OCI-LY1 (cell line): ENCODE measurements around the gene FRMD5.
A peak's percentile ranks its signal among the peaks of the same experiment; 100 is the strongest.
"Not testable (repeated sequence)": the region's sequence is repeated elsewhere in the genome, so short reads cannot be mapped to it uniquely, and the experiment has no call there.

Experiments used
- H2AFZ ChIP-seq: fragments of 200-600 bp; sonication (generic), shearing (Covaris generic); 2 replicates; pipeline ENCODE4 v1.6.0; 2014; ENCODE audit warnings: antibody characterized with exemption, mild to moderate bottlenecking, low read length
- H3F3A ChIP-seq: fragments of 200-600 bp; sonication (generic), shearing (Covaris generic); 2 replicates; pipeline ENCODE4 v1.6.0; 2014; ENCODE audit warnings: mild to moderate bottlenecking, antibody characterized with exemption, low read length, moderate library complexity; ENCODE audit not compliant: insufficient read depth
- H3K27ac ChIP-seq: fragments of 200-600 bp; sonication (generic); 2 replicates; pipeline ENCODE4 v1.5.1; 2014; ENCODE audit warnings: low read length, mixed run types, mild to moderate bottlenecking, low read depth; ENCODE audit not compliant: poor library complexity, severe bottlenecking
- H3K27me3 ChIP-seq: fragments of 200-600 bp; sonication (generic); 2 replicates; pipeline ENCODE4 v1.6.0; 2014; ENCODE audit warnings: antibody characterized with exemption, mild to moderate bottlenecking, low read length, moderate library complexity; ENCODE audit not compliant: insufficient read depth
- H3K36me3 ChIP-seq: fragments of 200-600 bp; sonication (generic); 2 replicates; pipeline ENCODE4 v1.6.1; 2014; ENCODE audit warnings: mild to moderate bottlenecking, antibody characterized with exemption, low read length, moderate library complexity, mixed read lengths; ENCODE audit not compliant: insufficient read depth
- H3K4me1 ChIP-seq: fragments of 200-600 bp; sonication (generic); 2 replicates; pipeline ENCODE4 v1.5.1; 2014; ENCODE audit warnings: mild to moderate bottlenecking, low read length, moderate library complexity; ENCODE audit not compliant: insufficient read depth, severe bottlenecking
- H3K4me2 ChIP-seq: fragments of 200-600 bp; sonication (generic), shearing (Covaris generic); 2 replicates; pipeline ENCODE4 v1.6.1; 2014; ENCODE audit warnings: low read length
- H3K4me3 ChIP-seq: fragments of 200-600 bp; sonication (generic); 2 replicates; pipeline ENCODE4 v1.5.1; 2014; ENCODE audit warnings: low read length, low read depth, mild to moderate bottlenecking, mixed read lengths; ENCODE audit not compliant: poor library complexity, severe bottlenecking
- H3K79me2 ChIP-seq: fragments of 200-600 bp; shearing (Covaris generic); 2 replicates; pipeline ENCODE4 v1.6.1; 2016; ENCODE audit warnings: mixed run types, low read length, mixed read lengths; ENCODE audit not compliant: insufficient read depth
- H3K9ac ChIP-seq: fragments of 200-600 bp; sonication (generic), shearing (Covaris generic); 2 replicates; pipeline ENCODE4 v1.6.1; 2014; ENCODE audit warnings: mild to moderate bottlenecking, low read length, mixed read lengths
- H3K9me2 ChIP-seq: fragments of 200-600 bp; sonication (generic), shearing (Covaris generic); 2 replicates; pipeline ENCODE4 v1.6.1; 2014; ENCODE audit warnings: low read depth, mild to moderate bottlenecking, low read length, mixed read lengths
- H3K9me3 ChIP-seq: fragments of 200-600 bp; shearing (Covaris generic); 2 replicates; pipeline ENCODE4 v1.6.1; 2014; ENCODE audit warnings: low read length, mixed read lengths
- H4K20me1 ChIP-seq: fragments of 200-600 bp; sonication (generic), shearing (Covaris generic); 2 replicates; pipeline ENCODE4 v1.6.0; 2016; ENCODE audit warnings: mild to moderate bottlenecking, low read length; ENCODE audit not compliant: insufficient read depth
- EZH2 ChIP-seq: fragments of 200-600 bp; sonication (generic), shearing (Covaris generic); IDR thresholded peaks from 2 replicates; pipeline ENCODE4 v1.8.0; 2017; ENCODE audit warnings: borderline replicate concordance, mixed run types, mild to moderate bottlenecking, antibody characterized with exemption, low read length, moderate library complexity, mixed read lengths
- TF ChIP-seq, protein P1 (sequence below): fragments of 200-600 bp; sonication (generic), shearing (Covaris generic); IDR thresholded peaks from 2 replicates; pipeline ENCODE4 v1.5.1; 2017; ENCODE audit warnings: mild to moderate bottlenecking, antibody characterized with exemption, low read length, moderate library complexity, mixed read lengths

FRMD5 gene

DNA sequence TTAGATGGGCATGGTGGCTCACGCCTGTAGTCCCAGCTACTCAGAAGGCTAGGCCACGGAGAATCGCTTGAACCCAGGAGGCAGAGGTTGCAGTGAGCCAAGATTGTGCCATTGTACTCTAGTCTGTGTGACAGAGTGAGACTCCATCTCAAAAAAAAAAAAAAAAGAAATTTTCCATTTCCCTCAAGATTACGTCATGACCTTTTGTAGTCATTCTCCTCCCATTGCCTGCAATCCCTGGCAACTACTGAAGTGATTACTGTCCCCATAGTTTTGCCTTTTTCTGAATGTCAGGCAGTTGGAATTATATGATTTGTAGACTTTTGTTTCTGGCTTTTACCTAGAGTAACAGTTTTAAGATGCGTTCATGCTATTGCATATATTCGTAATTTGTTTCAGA is 340.3 kb downstream of the FRMD5 start:
- peaks cover 98% of the 10 kb centered on the region for H3K36me3 ChIP-seq
- H3K4me1 ChIP-seq, result no peaks in the 10 kb centered on the region
- no peaks in the 10 kb centered on the region for H3K27me3 ChIP-seq
- no peak overlapping the region for H2AFZ ChIP-seq
- H3K9me2 ChIP-seq, result no peaks in the 10 kb centered on the region
- H3K4me2 ChIP-seq, result no peak overlapping the region
- TF ChIP-seq, protein P1, sequence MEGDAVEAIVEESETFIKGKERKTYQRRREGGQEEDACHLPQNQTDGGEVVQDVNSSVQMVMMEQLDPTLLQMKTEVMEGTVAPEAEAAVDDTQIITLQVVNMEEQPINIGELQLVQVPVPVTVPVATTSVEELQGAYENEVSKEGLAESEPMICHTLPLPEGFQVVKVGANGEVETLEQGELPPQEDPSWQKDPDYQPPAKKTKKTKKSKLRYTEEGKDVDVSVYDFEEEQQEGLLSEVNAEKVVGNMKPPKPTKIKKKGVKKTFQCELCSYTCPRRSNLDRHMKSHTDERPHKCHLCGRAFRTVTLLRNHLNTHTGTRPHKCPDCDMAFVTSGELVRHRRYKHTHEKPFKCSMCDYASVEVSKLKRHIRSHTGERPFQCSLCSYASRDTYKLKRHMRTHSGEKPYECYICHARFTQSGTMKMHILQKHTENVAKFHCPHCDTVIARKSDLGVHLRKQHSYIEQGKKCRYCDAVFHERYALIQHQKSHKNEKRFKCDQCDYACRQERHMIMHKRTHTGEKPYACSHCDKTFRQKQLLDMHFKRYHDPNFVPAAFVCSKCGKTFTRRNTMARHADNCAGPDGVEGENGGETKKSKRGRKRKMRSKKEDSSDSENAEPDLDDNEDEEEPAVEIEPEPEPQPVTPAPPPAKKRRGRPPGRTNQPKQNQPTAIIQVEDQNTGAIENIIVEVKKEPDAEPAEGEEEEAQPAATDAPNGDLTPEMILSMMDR, result no peak
- TF ChIP-seq EZH2, result no peak
- no peaks in the 10 kb centered on the region; the same call in 1 of the 2 replicates for H4K20me1 ChIP-seq
- H3K79me2 ChIP-seq, result no peaks in the 10 kb centered on the region
- no peaks in the 10 kb centered on the region for H3K9me3 ChIP-seq
- H3K4me3 ChIP-seq, result no peak overlapping the region
- no peaks in the 10 kb centered on the region for H3F3A ChIP-seq
- no peak overlapping the region for H3K9ac ChIP-seq
- no peak overlapping the region for H3K27ac ChIP-seq

DNA sequence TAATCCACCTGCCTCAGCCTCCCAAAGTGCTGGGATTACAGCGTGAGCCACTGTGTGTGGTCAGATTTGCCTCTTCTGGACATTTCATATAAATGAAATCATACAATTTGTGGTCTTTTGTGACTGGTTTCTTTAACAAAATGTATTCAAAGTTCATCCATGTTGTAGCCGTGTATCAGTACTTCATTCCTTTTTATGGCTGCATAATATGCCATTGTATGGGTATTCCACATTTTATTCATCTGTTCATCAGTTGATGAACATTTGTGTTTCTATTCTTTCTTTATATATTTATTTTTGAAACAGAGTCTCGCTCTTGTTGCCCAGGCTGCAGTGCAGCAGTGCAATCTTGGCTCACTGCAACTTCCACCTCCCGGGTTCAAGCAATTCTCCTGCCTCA is 342.5 kb downstream of the FRMD5 start:
- H3K9ac ChIP-seq, result no peak overlapping the region

DNA sequence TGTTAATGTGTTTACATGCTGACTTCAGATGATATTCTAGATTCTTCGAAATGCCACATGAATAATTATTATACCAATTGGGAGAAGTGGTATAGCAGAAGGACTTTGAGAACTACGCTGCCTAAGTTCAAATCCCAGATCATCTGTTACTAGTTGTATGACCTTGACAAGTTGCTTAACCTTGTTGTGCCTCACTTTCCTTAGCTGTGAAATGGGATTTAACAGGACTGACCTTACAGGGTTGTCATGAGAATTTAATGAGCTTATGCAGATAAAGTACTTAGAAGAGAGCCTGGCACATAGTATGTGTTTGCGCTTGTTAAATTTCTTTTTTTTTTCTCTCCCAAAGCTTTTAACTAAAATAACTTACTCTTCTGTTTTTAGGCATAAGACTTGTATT is 343.8 kb downstream of the FRMD5 start:
- H3K27me3 ChIP-seq, result no peaks in the 10 kb centered on the region
- peaks cover 98% of the 10 kb centered on the region for H3K36me3 ChIP-seq
- H3K9me2 ChIP-seq, result no peaks in the 10 kb centered on the region
- no peaks in the 10 kb centered on the region for H3K9me3 ChIP-seq
- no peaks in the 10 kb centered on the region for H3K4me1 ChIP-seq
- H3K9ac ChIP-seq, result no peak overlapping the region
- no peaks in the 10 kb centered on the region for H3K79me2 ChIP-seq
- no peaks in the 10 kb centered on the region for H3F3A ChIP-seq
- no peak overlapping the region for H3K4me3 ChIP-seq
- no peak overlapping the region for H3K4me2 ChIP-seq
- H3K27ac ChIP-seq, result no peak overlapping the region
- H2AFZ ChIP-seq, result no peak overlapping the region
- H4K20me1 ChIP-seq, result no peaks in the 10 kb centered on the region; the same call in 1 of the 2 replicates
- TF ChIP-seq, protein P1, result no peak
- no peak for TF ChIP-seq EZH2

More for the DNA sequence above, 342.5 kb downstream of the FRMD5 start:
- H3K9me3 ChIP-seq, result no peaks in the 10 kb centered on the region
- H3K4me3 ChIP-seq, result no peak overlapping the region
- no peaks in the 10 kb centered on the region for H3K4me1 ChIP-seq
- H3K4me2 ChIP-seq, result no peak overlapping the region
- H4K20me1 ChIP-seq, result no peaks in the 10 kb centered on the region; the same call in 1 of the 2 replicates
- no peaks in the 10 kb centered on the region for H3K27me3 ChIP-seq
- peaks cover 98% of the 10 kb centered on the region for H3K36me3 ChIP-seq
- no peaks in the 10 kb centered on the region for H3K79me2 ChIP-seq
- H3K27ac ChIP-seq, result no peak overlapping the region
- TF ChIP-seq EZH2, result no peak
- no peaks in the 10 kb centered on the region for H3F3A ChIP-seq
- no peaks in the 10 kb centered on the region for H3K9me2 ChIP-seq
- no peak overlapping the region for H2AFZ ChIP-seq

DNA sequence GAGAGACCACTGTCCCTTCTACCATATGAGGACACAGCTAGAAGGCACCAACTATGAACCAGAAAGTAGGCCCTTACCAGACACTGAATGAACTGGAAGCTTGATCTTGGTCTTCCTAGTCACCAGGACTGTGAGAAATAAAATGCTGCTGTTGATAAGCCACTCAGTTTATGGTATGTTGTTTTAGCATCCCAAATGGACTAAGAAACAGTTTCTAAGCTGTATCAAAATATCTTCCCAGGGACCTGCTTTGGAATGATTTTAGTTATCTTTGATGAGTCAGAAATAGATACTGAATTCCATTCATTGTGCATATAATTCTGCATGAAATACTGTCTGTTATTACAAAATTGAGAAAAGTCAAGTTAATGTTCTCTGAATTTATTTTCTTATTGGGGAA is 349.6 kb downstream of the FRMD5 start:
- Histone ChIP-seq H3K9ac (no peak overlapping the region), H3K36me3 (peaks cover 93% of the 10 kb centered on the region), H3K27ac (no peak overlapping the region), H3K4me1 (no peaks in the 10 kb centered on the region), H4K20me1 (no peaks in the 10 kb centered on the region), H2AFZ (no peak overlapping the region), H3K4me3 (no peak overlapping the region), H3K4me2 (no peak overlapping the region), H3F3A (no peaks in the 10 kb centered on the region), H3K79me2 (no peaks in the 10 kb centered on the region), H3K9me3 (no peaks in the 10 kb centered on the region), H3K9me2 (no peaks in the 10 kb centered on the region), H3K27me3 (no peaks in the 10 kb centered on the region)
- TF ChIP-seq, protein P1, result no peak
- no peak for TF ChIP-seq EZH2

DNA sequence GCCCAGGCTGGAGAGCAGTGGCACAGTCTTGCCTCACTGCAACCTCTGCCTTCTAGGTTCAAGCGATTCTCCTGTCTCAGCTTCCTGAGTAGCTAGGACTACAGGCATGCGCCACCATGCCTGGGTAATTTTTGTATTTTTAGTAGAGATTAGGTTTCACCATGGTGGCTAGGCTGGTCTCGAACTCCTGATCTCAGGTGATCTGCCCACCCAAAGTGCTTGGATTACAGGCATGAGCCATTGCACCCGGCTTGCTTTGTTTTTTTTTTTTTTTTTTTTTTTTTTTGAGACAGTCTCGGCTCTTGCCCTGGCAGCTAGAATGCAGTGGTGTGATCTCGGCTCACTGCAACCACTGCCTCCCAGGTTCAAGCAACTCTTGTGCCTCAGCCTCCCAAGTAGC is 362.6 kb downstream of the FRMD5 start:
- Histone ChIP-seq H3K4me2 (peak overlapping the region; percentile 90), H3K36me3 (peaks cover 94% of the 10 kb centered on the region), H3K4me1 (peaks cover 46% of the 10 kb centered on the region), H3K27ac (peak overlapping the region; percentile 81), H3K79me2 (peaks cover 52% of the 10 kb centered on the region), H3K4me3 (peak overlapping the region; percentile 80)
- not testable (repeated sequence) for H3K9me2 ChIP-seq, H3F3A ChIP-seq, H3K9me3 ChIP-seq, H2AFZ ChIP-seq, H3K9ac ChIP-seq, H4K20me1 ChIP-seq, H3K27me3 ChIP-seq
